ENCODE data around the gene RRAD.
"Not testable (repeated sequence)": the region's sequence is repeated elsewhere in the genome, so short reads cannot be mapped to it uniquely, and the experiment has no call there.

The RRAD gene

DNA sequence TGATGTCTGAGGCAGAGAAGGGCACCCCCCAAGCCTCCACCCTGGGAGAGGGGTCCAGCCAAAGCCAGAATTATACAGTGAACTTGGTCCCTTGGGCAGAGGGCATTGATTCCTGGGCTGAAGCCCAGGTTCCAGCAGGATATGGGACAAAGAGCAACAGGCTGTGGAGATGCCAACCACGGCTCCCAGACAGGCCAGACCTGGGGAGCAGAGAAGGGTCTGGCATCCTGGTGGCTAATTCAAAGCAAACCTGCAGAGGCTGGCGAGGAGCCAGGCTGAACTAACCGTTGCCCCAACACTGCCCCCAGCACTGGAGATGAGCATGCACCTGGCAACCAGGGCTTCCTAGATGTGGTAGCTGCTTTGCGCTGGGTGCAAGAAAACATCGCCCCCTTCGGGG lies 38.7 kb upstream of the RRAD start:
- no peak overlapping the region for H3K4me3 ChIP-seq (ENCODE audit: low read depth, low read length)
- TF ChIP-seq, protein P1, sequence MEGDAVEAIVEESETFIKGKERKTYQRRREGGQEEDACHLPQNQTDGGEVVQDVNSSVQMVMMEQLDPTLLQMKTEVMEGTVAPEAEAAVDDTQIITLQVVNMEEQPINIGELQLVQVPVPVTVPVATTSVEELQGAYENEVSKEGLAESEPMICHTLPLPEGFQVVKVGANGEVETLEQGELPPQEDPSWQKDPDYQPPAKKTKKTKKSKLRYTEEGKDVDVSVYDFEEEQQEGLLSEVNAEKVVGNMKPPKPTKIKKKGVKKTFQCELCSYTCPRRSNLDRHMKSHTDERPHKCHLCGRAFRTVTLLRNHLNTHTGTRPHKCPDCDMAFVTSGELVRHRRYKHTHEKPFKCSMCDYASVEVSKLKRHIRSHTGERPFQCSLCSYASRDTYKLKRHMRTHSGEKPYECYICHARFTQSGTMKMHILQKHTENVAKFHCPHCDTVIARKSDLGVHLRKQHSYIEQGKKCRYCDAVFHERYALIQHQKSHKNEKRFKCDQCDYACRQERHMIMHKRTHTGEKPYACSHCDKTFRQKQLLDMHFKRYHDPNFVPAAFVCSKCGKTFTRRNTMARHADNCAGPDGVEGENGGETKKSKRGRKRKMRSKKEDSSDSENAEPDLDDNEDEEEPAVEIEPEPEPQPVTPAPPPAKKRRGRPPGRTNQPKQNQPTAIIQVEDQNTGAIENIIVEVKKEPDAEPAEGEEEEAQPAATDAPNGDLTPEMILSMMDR (IDR thresholded peaks at IDR 0.05; ENCODE audit: insufficient read depth, low read depth, low read length, missing control alignments) = no peak
- DNase-seq (ENCODE audit: low read depth) = no peak

DNA sequence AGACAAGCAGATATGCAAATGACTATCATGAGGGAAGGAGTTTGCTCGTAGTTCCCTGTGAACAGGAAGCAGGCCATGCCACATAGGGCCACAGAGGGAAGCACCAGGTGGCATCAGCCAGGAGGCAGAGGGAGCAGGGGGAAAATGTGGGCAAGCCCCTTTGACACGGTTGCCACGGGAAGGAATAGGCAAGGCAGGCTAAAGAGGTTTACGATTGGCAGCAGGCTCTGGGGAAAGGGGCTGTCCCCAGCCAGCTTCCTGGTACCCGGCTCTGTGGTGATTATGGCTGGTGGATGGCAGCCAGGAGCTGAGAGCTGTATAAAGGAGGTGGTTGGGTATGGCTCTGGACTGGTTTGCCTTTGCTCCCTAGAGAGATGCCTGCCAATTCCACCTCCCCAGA lies 36.6 kb upstream of the RRAD start:
- H3K4me3 ChIP-seq (ENCODE audit: low read depth, low read length) = no peak overlapping the region
- no peak for DNase-seq (ENCODE audit: low read depth)
- TF ChIP-seq, protein P1 (IDR thresholded peaks at IDR 0.05; ENCODE audit: insufficient read depth, low read depth, low read length, missing control alignments) = no peak

DNA sequence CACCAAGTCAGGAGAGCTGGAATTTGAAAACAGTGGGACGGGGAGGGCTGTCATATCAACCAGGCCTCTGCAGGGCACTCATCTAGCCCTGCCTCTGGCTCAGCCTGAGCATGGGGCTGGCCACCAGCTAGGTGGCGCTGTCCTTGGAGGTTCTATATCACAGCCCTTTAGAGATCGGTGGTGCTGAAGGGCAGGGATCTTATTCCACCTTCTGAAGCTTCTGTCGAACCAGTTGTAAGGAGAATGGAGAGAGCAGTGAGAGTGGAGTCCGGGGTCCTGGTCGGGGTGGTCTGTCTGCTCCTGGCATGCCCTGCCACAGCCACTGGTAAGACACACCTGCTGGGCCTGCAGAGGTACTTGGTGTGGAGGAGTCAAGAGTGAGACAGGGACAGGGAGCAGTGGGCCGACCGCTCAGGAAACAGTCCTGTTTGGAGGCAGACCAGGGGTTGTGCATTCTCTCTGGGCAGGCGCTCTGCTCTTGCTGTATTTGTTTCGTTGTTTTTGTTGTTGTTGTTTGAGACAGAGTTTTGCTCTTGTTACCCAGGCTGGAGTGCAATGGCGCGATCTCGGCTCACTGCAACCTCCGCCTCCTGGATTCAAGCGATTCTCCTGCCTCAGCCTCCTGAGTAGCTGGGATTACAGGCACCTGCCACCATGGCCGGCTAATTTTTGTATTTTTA lies 35.9 kb upstream of the RRAD start, which contains the start of gene CES3:
TSS of gene CES3 (plus strand) at position 202 of the 680 bp plus-strand sequence. CDS start at position 244, 42 bp downstream.
- peak; percentile 80 for DNase-seq (ENCODE audit: low read depth)
- TF ChIP-seq, protein P1 (IDR thresholded peaks at IDR 0.05; ENCODE audit: insufficient read depth, low read depth, low read length, missing control alignments) = peak; percentile 85
- no peak within 1 kb of the TSS for H3K4me3 ChIP-seq (ENCODE audit: low read depth, low read length)

- no peak for DNase-seq (ENCODE audit: low read depth)
- no peak overlapping the region for H3K4me3 ChIP-seq (ENCODE audit: low read depth, low read length)
- TF ChIP-seq, protein P1 (IDR thresholded peaks at IDR 0.05; ENCODE audit: insufficient read depth, low read depth, low read length, missing control alignments) = no peak
Measured at GRCh38 chr16:66960270-66960669, 34.9 kb upstream of the RRAD start.

DNA sequence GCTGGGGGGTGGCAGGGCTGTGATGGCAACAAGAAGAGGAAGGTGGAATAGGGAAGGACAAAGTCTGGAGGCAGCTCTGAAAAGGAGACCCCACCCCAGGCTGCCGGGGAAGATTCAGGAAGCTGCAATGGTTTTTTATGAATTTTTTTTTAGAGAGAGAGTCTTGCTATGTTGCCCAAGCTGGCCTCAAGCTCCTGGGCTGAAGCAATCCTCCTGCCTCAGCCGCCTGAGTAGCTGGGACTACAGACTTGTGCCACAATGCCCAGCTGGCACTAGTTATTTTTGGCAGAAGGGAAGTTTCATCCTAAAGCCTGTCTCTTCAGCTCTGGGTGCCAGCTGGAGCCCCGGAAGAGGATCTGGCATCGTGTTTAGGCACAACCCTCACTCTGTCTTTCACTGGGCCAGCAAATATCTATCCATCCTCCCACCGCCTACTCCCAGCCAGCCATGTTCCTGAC lies 34.4 kb upstream of the RRAD start:
- H3K4me3 ChIP-seq (ENCODE audit: low read depth, low read length) = no peak overlapping the region
- no peak for DNase-seq (ENCODE audit: low read depth)
- TF ChIP-seq, protein P1 (IDR thresholded peaks at IDR 0.05; ENCODE audit: insufficient read depth, low read depth, low read length, missing control alignments) = no peak

- no peak for DNase-seq (ENCODE audit: low read depth)
- TF ChIP-seq, protein P1 (IDR thresholded peaks at IDR 0.05; ENCODE audit: insufficient read depth, low read depth, low read length, missing control alignments) = no peak
- no peak overlapping the region for H3K4me3 ChIP-seq (ENCODE audit: low read depth, low read length)
Measured at GRCh38 chr16:66958857-66959703, 33.7 kb upstream of the RRAD start.

DNA sequence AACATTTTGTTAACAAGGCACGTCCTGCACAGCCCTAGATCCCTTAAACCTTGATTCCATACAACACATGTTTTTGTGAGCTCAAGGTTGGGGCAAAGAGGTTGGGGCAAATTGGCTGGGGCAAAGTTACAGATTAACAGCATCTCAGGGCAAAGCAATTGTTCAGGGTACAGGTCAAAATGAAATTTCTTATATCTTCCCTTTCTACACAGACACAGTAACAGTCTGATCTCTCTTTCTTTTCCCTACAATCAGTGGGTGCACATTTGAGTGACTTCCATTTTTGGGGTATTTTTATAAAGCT lies 30.8 kb upstream of the RRAD start:
- DNase-seq (ENCODE audit: low read depth); H3K4me3 ChIP-seq (ENCODE audit: low read depth, low read length): not testable (repeated sequence)

DNA sequence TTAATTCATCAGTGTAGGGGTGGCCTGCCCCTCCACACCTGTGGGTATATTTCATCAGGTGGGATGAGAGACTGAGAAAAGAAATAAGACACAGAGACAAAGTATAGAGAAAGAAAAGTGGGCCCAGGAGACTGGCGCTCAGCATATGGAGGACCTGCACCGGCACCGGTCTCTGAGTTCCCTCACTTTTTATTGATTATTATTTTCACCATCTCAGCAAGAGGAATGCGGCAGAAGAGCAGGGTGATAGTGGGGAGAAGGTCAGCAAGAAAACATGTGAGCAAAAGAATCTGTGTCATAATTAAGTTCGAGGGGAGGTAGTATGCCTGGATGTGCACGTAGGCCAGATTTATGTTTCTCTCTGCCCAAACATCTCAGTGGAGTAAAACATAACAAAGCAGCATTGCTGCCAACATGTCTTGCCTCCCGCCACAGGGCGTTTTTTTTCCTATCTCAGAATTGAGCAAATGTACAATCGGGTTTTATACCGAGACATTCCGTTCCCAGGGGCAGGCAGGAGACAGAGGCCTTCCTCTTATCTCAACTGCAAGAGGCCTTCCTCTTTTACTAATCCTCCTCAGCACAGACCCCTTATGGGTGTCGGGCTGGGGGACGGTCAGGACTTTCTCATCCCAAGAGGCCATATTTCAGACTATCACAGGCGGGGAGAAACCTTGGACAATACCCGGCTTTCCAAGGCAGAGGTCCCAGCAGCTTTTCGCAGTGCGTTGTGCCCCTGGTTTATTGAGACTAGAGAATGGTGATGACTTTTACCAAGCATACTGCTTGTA lies 30.2 kb upstream of the RRAD start:
- DNase-seq (ENCODE audit: low read depth); H3K4me3 ChIP-seq (ENCODE audit: low read depth, low read length): not testable (repeated sequence)

Measured in GM12865 (cell line).